Natural killer cell (primary cell): ENCODE measurements around the gene TCEANC. TPM values are rescaled to one million over a fixed set of nuclear protein-coding genes. Genes with fewer than 3 reads are reported as not detected.
A peak's percentile ranks its signal among the peaks of the same experiment; 100 is the strongest.

Source experiments
- ATAC-seq, 3 donors: fragments of 150-1000 bp in 2 of 3; fragments of 200-7000 bp in 1 of 3; cut with Tn5 transposase; 1 replicate in 1 of 3; 2 replicates in 2 of 3; pipeline ENCODE4 v1.10.0; 2021; ENCODE audit warnings: mild to moderate bottlenecking in 2 of 3, moderate library complexity in 2 of 3
- DNase-seq, 2 donors: peaks; one replicate each; pipeline versions ENCODE4 v3.0.0 to v3.0.0-alpha.2; 2013 to 2021; ENCODE audit warnings: mixed read lengths in 1 of 2
- H3K27ac ChIP-seq: one replicate; pipeline ENCODE4 v1.5.1; 2013; ENCODE audit warnings: mild to moderate bottlenecking, low read length
- H3K27me3 ChIP-seq: one replicate; pipeline ENCODE4 v1.6.1; 2013; ENCODE audit warnings: low read length; ENCODE audit not compliant: control insufficient read depth, insufficient read depth
- H3K36me3 ChIP-seq: one replicate; pipeline ENCODE4 v1.6.1; 2013; ENCODE audit warnings: low read length; ENCODE audit not compliant: control insufficient read depth, insufficient read depth
- H3K4me1 ChIP-seq: one replicate; pipeline ENCODE4 v1.6.1; 2013; ENCODE audit warnings: low read length; ENCODE audit not compliant: control insufficient read depth, insufficient read depth
- H3K4me3 ChIP-seq: one replicate; pipeline ENCODE4 v1.5.1; 2013; ENCODE audit warnings: low read length
- H3K9me3 ChIP-seq: one replicate; pipeline ENCODE4 v1.6.1; 2013; ENCODE audit warnings: low read length; ENCODE audit not compliant: control insufficient read depth, insufficient read depth
- H3K27ac Mint-ChIP-seq, 2 donors: one replicate each; pipeline ENCODE4 v1.8.0; 2022; ENCODE audit warnings: mild to moderate bottlenecking in 2 of 2, mixed read lengths in 2 of 2, moderate library complexity in 1 of 2
- H3K27me3 Mint-ChIP-seq, 2 donors: one replicate each; pipeline ENCODE4 v1.8.0; 2022; ENCODE audit warnings: low read depth in 2 of 2, mixed read lengths in 2 of 2
- H3K36me3 Mint-ChIP-seq: one replicate; pipeline ENCODE4 v1.8.0; 2022; ENCODE audit warnings: mixed read lengths
- H3K4me1 Mint-ChIP-seq, 2 donors: one replicate each; pipeline ENCODE4 v1.8.0; 2022; ENCODE audit warnings: mixed read lengths in 2 of 2
- H3K4me3 Mint-ChIP-seq: one replicate; pipeline ENCODE4 v1.8.0; 2022; ENCODE audit warnings: mild to moderate bottlenecking, moderate library complexity, mixed read lengths
- H3K9me3 Mint-ChIP-seq, 2 donors: one replicate each; pipeline ENCODE4 v1.8.0; 2022; ENCODE audit warnings: mixed read lengths in 2 of 2
- CTCF ChIP-seq: fragments of 200-600 bp; IDR thresholded peaks from one replicate; pipeline ENCODE4 v1.8.0; 2022; ENCODE audit warnings: antibody characterized with exemption
- WGBS: methylation state at CpG from one replicate; pipeline ENCODE4 v1.1.7; 2013; ENCODE audit warnings: missing lambda C conversion rate; ENCODE audit not compliant: insufficient coverage; 5-methylcytosine and 5-hydroxymethylcytosine counted together
- intact Hi-C: fragments of 100-400 bp; cut with micrococcal nuclease; formaldehyde crosslinking; loops from one replicate; pipeline ENCODE4 v1.14.2; 2022
- total RNA-seq, 4 donors: library from RNA; stranded (reverse); fragments of 120-200 nt in 1 of 4; gene quantifications; one replicate each; pipeline versions ENCODE4 v1.2.3 to v1.2.4, GENCODE V29; 2013 to 2022

TCEANC gene
- total RNA-seq, 3 donors from 2014 or later (not counting 1 experiment from before 2014, with no cell fraction given): 11.2 to 17.8 (median 13.4) TPM

- Histone ChIP-seq H3K4me3 (peak overlapping the region; percentile 82), H3K36me3 (no peaks in the 10 kb centered on the region), H3K27ac (peak overlapping the region; percentile 95), H3K9me3 (no peaks in the 10 kb centered on the region), H3K27me3 (no peaks in the 10 kb centered on the region), H3K4me1 (peaks cover 31% of the 10 kb centered on the region)
- Mint-ChIP-seq H3K27me3 (no peaks in the 10 kb centered on the region), H3K4me1 (peaks cover 36 to 42% of the 10 kb centered on the region in 2 donors), H3K36me3 (no peaks in the 10 kb centered on the region), H3K27ac (peak overlapping the region; percentile 86 to 90), H3K4me3 (peak overlapping the region; percentile 89), H3K9me3 (no peaks in the 10 kb centered on the region)
- 3% methylated on average over 12 of the region's 13 CpGs for WGBS
- peak in 1 of 2 donors; percentile 34 for DNase-seq
- peak in 1 of 3 donors; percentile 17 for ATAC-seq
- intact Hi-C loops: loop anchor here (1.0 kb wide), 1 partner anchor 35 kb away; the partner anchor contains the start of gene TCEANC
- TF ChIP-seq CTCF: no peak
Measured at GRCh38 chrX:13688384-13688957, 35.5 kb downstream of the TCEANC start.

- H3K9me3 Mint-ChIP-seq: no peaks in the 10 kb centered on the region
- peaks cover 40 to 47% of the 10 kb centered on the region in 2 donors for H3K4me1 Mint-ChIP-seq
- no peaks in the 10 kb centered on the region for H3K27me3 Mint-ChIP-seq
- 0% methylated on average over 57 of the region's 68 CpGs for WGBS
- peak; percentile 71 to 92 (median 87) for ATAC-seq
- DNase-seq: peak; percentile 78 to 84
- no peaks in the 10 kb centered on the region for H3K36me3 Mint-ChIP-seq
- Histone ChIP-seq H3K27ac (peak within 1 kb of the TSS; percentile 95), H3K4me3 (peak within 1 kb of the TSS; percentile 82), H3K27me3 (no peaks in the 10 kb centered on the region), H3K4me1 (peaks cover 34% of the 10 kb centered on the region), H3K9me3 (no peaks in the 10 kb centered on the region), H3K36me3 (no peaks in the 10 kb centered on the region)
- H3K27ac Mint-ChIP-seq: peak within 1 kb of the TSS; percentile 86 to 90
- H3K4me3 Mint-ChIP-seq: peak within 1 kb of the TSS; percentile 89
- intact Hi-C loops: loop anchor here (1.0 kb wide), 2 partner anchors 36 to 45 kb away; partner anchors contain the start of genes OFD1, TCEANC and TRAPPC2
- no peak for TF ChIP-seq CTCF
Measured at GRCh38 chrX:13688958-13689740, 36.2 kb downstream of the TCEANC start, which contains the start of gene RAB9A. TSS of gene RAB9A (plus strand) at chrX:13689128. CDS start at chrX:13708747, 19,619 bp downstream.

- Histone ChIP-seq H3K4me1 (peaks cover 39% of the 10 kb centered on the region), H3K9me3 (no peaks in the 10 kb centered on the region), H3K27me3 (no peaks in the 10 kb centered on the region), H3K36me3 (no peaks in the 10 kb centered on the region), H3K27ac (peak overlapping the region; percentile 95), H3K4me3 (peak overlapping the region; percentile 82)
- H3K9me3 Mint-ChIP-seq: no peaks in the 10 kb centered on the region
- intact Hi-C loops: loop anchor here (1.0 to 10.0 kb wide), 3 partner anchors 45 to 735 kb away; partner anchors contain the start of genes OFD1 and TRAPPC2
- ATAC-seq (no peak), DNase-seq (peak in 1 of 2 donors; percentile 17)
- H3K36me3 Mint-ChIP-seq: no peaks in the 10 kb centered on the region
- WGBS: 0% methylated on average over 12 of the region's 16 CpGs
- H3K4me1 Mint-ChIP-seq: peaks cover 44 to 47% of the 10 kb centered on the region in 2 donors
- peak overlapping the region; percentile 89 for H3K4me3 Mint-ChIP-seq
- no peak for TF ChIP-seq CTCF
- no peaks in the 10 kb centered on the region for H3K27me3 Mint-ChIP-seq
- H3K27ac Mint-ChIP-seq: peak overlapping the region; percentile 86 to 90
Measured at GRCh38 chrX:13689741-13690211, 36.8 kb downstream of the TCEANC start.
